Adipocyte (in vitro differentiated cells): ENCODE data around the gene ANK2.
A peak's percentile ranks its signal among the peaks of the same experiment; 100 is the strongest.

Experiments
- DNase-seq: peaks from one replicate; pipeline ENCODE4 v3.0.0-alpha.2; 2015; ENCODE audit warnings: low read depth
- H3K27me3 ChIP-seq: replicated peaks from 2 replicates; pipeline ENCODE4 v1.7.0; 2013; ENCODE audit warnings: mild to moderate bottlenecking, low read length, moderate library complexity; ENCODE audit not compliant: control insufficient read depth, insufficient read depth
- H3K36me3 ChIP-seq: 2 replicates; pipeline ENCODE4 v1.7.0; 2013; ENCODE audit warnings: low read length, mild to moderate bottlenecking, moderate library complexity; ENCODE audit not compliant: control insufficient read depth, insufficient read depth, severe bottlenecking
- H3K4me1 ChIP-seq: 2 replicates; pipeline ENCODE4 v1.7.0; 2013; ENCODE audit warnings: mild to moderate bottlenecking, low read length, moderate library complexity; ENCODE audit not compliant: control insufficient read depth, insufficient read depth
- H3K4me3 ChIP-seq: 2 replicates; pipeline ENCODE4 v1.7.0; 2013; ENCODE audit warnings: mild to moderate bottlenecking, low read length, moderate library complexity
- H3K9ac ChIP-seq: 2 replicates; pipeline ENCODE4 v1.7.0; 2013; ENCODE audit warnings: mild to moderate bottlenecking, low read length, moderate library complexity
- H3K9me3 ChIP-seq: 2 replicates; pipeline ENCODE4 v1.7.0; 2013; ENCODE audit warnings: mild to moderate bottlenecking, low read length, moderate library complexity; ENCODE audit not compliant: control insufficient read depth

ANK2 gene

DNA sequence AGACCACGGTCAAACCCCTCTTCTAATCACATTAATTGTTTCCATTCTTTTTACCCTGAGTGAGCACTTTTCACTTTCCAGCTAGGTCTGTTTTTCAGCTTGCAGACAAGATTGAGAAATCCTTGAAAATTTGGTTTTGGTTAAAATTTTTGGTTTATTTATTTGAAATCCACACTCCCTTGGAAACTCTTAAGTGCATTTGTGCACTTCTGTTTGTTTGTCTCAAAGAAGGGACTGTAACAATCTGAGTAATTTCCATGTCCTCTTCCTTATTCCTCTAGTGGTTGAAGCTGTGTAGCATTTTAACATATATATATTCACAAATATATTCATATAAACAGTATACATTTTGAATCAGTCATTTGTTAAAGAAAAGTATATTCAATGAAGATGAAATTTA is 333.3 kb downstream of the ANK2 start:
- DNase-seq, result peak; percentile 62
- Histone ChIP-seq H3K36me3 (peaks cover 37% of the 10 kb centered on the region), H3K9ac (peak overlapping the region; percentile 70), H3K9me3 (no peaks in the 10 kb centered on the region), H3K27me3 (no peaks in the 10 kb centered on the region), H3K4me3 (peak overlapping the region; percentile 60), H3K4me1 (peaks cover 44% of the 10 kb centered on the region)

DNA sequence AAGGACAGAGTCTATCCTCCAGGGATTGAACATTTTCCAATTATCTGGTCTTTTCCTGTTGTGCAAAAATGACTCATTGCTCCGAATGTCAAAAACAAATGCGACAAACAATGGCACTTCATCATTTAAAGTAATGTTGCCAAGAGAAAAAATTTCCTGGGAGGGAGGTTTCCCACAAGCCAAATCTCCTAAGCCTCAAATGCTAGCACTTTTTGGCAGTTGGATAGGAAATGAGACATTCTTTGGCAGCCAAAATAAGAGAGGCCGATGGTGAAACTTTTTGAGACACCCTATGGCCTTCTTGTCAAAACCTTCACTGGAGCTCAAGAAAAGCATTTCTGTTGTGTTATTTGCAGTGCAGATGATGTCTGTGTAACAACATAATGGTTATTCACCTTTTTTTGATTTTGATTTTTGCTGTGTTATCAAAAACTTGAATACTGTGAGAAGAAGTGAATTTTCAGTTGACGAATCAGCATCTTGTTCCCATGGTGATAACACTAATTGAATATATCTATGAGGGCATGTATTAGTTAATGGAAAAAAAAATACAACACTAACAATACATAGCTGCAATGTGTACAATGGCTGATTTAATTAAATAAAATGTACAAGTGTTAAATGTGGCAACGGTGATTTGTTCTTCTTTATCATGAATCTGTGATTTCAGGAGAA is 333.8 kb downstream of the ANK2 start:
- Histone ChIP-seq H3K9me3 (no peaks in the 10 kb centered on the region), H3K27me3 (no peaks in the 10 kb centered on the region), H3K4me3 (peak overlapping the region; percentile 60), H3K4me1 (peaks cover 44% of the 10 kb centered on the region), H3K36me3 (peaks cover 31% of the 10 kb centered on the region), H3K9ac (peak overlapping the region; percentile 70)
- peak; percentile 83 for DNase-seq

DNA sequence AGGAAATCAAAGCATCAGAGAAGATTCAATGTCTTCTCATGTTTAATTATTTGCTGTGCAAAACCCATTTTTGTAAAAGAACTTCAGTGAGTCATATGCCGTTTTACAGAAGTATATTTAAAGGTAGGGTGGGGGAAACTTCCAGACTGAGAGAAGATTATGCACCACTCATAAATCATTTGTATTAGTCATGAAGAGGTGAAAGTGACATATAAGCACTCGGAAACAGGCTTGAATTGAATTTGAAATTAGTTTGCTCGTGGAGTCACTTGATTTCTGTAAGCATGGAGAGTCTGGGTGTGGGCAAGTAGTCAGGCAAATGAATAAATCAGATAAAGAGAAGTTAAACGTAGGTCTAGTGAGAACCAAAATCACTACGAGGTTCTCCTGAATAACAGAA is 335.1 kb downstream of the ANK2 start:
- H3K9ac ChIP-seq, result peak overlapping the region; percentile 70
- DNase-seq, result peak; percentile 29
- H3K9me3 ChIP-seq, result no peaks in the 10 kb centered on the region
- H3K36me3 ChIP-seq, result peaks cover 18% of the 10 kb centered on the region
- no peak overlapping the region for H3K4me3 ChIP-seq
- H3K27me3 ChIP-seq, result no peaks in the 10 kb centered on the region
- peaks cover 44% of the 10 kb centered on the region for H3K4me1 ChIP-seq

DNA sequence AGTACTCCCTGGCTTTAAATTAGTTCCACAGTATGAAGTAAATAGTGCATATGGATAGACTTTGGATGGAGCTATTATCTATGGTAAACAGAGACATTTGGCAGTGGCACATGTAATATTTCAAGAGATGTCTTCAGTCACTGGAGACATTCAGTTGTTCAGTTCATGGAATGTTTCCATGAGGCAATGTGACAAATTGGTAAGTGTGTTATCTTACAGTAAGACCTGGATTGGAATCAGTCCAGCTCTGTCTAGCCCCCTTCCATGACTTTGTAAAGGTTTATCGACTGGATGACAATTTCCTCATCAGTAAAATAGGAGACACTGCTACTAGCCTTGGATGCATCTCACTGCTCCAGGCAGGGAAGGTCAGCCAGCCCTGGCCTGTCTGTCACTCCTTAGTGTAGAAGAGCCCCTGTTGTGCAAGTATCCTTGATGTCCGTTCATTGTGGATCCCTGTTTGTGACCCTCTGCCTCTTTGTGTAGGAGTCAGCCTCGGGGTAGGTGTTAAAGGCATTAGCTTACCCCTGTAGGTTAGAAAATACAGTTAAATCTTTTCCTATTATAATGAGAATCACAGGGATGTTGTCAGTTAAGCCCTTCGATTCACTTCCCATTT is 335.9 kb downstream of the ANK2 start:
- Histone ChIP-seq H3K36me3 (peaks cover 16% of the 10 kb centered on the region), H3K4me3 (no peak overlapping the region), H3K9ac (no peak overlapping the region), H3K27me3 (no peaks in the 10 kb centered on the region), H3K9me3 (no peaks in the 10 kb centered on the region), H3K4me1 (peaks cover 44% of the 10 kb centered on the region)
- DNase-seq, result no peak

DNA sequence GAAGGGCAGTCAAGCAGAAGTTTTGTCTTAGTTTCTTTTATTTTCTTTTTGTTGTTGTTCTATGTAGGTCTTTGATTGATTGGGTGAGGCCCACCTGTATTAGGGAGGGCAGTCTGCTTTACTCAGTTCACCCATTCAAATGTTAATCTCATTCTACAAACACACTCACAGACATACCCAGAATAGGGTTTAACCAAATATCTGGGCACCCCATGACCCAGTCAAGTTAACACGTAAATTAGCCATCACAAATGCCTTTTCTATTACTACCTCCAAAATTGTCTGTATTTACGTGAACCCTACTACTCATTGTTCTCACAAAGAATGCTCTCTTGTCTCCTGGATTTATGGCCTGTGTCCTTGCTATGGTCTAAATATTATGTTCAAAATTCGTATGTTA is 339.7 kb downstream of the ANK2 start:
- DNase-seq, result no peak
- Histone ChIP-seq H3K9ac (no peak overlapping the region), H3K4me1 (peaks cover 19% of the 10 kb centered on the region), H3K9me3 (no peaks in the 10 kb centered on the region), H3K27me3 (no peaks in the 10 kb centered on the region), H3K4me3 (no peak overlapping the region), H3K36me3 (no peaks in the 10 kb centered on the region)

DNA sequence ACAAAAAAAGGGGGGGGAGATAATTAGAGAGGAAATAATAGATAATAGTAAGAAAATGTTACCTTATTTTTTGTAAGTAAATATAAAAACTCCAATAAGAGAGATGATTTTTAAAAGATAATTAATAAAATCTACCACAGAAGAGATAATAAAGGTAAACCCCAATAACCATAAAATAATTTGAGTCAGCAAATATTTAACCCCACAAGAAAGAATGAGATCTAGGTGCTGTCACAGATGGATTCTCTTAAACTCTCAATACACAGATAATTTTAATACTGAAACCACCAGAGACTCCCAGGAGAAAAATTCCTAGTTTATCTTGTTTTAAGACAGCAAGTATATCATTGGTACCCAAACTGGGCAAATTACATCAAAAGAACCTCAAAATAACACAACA is 341.4 kb downstream of the ANK2 start:
- no peaks in the 10 kb centered on the region for H3K36me3 ChIP-seq
- no peaks in the 10 kb centered on the region for H3K9me3 ChIP-seq

DNA sequence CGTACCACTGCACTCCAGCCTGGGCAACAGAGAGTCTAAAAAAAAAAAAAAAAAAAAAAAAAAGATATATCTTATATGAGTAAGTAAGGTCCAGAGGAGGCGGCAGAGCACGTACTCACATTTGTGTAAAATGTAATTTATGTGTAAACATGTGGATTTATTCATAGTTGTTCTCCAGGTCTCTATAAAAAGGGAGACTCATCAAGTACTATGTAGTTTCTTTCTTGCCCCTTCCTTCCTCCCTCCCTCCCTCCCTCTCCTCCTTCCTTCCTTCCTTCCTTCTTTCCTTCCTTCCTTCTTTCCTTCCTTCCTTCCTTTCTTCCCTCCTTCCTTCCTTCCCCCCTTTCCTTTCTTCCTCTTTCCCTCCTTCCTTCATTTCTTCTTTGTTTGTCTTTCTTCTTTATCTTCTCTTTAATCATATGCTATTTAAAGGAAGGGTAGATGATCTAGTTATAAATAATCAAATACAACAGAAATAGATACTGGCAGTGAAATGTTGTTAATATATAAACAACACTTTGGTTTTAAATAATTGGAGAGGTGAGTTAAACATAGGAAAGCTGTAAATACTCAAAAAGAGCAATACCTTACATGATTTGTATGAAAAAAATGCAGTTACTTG is 344.8 kb downstream of the ANK2 start:
- no peaks in the 10 kb centered on the region for H3K27me3 ChIP-seq
- DNase-seq, result no peak
- H3K4me3 ChIP-seq, result no peak overlapping the region
- H3K4me1 ChIP-seq, result peaks cover 19% of the 10 kb centered on the region
- no peaks in the 10 kb centered on the region for H3K36me3 ChIP-seq
- no peaks in the 10 kb centered on the region for H3K9me3 ChIP-seq
- no peak overlapping the region for H3K9ac ChIP-seq

More for the DNA sequence above, 341.4 kb downstream of the ANK2 start:
- H3K9ac ChIP-seq, result no peak overlapping the region
- H3K27me3 ChIP-seq, result no peaks in the 10 kb centered on the region
- peaks cover 9% of the 10 kb centered on the region for H3K4me1 ChIP-seq
- no peak for DNase-seq
- H3K4me3 ChIP-seq, result no peak overlapping the region

DNA sequence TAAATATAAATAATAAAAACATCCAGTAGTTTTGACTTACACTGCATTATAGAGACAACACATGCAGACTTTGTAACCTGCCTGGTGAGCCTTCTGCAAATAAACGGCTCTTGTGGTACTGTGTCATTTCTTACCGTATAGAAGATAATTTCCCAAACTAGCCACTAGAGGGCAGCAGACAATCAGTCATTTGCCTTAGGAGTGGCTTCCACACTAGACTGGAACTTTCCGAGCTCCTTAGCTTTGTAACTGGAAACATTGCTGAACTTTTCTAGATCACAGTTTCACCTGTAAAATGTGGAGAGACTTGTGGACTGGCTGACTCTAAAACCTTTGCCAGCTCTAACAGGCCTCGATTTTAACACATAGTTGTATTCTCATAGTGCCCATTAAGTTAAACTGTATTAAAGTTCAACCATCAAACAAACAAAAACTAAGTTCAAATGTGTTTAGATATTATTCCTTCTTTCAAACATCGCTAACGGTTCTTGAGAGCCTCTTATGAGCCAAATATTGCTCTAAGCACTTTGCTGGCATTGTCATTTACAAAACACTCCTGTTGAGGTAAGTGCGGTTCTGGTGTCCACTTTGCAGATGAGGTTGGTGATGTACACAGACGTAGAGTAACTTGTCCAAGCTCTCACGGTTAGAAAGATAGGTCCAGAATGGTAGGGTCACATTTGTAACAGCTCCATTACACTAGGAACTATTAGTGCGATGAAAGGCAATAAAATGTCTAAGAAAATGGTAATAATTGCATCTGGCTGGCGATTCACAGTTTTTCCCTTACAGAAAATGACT is 345.5 kb downstream of the ANK2 start:
- Histone ChIP-seq H3K27me3 (no peaks in the 10 kb centered on the region), H3K9me3 (no peaks in the 10 kb centered on the region), H3K4me1 (peaks cover 19% of the 10 kb centered on the region), H3K36me3 (no peaks in the 10 kb centered on the region), H3K4me3 (no peak overlapping the region), H3K9ac (peak overlapping the region; percentile 60)
- DNase-seq, result peak; percentile 94

DNA sequence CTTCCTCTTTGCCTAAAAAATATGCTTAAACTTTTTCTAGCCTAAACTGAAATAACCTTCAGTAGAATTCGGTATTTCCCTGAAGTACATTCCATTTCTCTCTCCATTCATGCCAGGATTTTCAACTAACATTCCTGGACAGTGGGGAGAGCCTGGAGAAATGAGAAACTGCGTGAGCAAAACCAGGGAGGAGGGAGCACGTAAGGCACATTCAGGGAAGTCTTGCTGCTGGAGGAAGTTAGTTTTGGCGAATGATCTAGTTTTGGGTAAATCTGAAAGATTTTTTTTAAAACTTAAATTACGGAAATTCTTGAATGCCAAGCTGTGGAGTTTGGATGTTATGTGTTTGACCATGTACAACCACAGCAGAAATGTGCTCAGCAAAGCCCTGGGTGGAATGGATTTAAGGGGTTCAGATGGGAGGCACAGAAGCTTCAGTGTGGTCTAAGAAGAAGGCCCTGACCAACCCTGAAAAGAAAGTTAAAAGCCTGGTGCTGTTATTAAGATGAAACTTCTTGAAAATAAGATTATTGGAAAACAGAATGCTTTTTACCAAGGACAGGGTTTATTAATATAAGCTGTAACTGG is 347.8 kb downstream of the ANK2 start:
- DNase-seq, result peak; percentile 73
- no peaks in the 10 kb centered on the region for H3K27me3 ChIP-seq
- H3K9me3 ChIP-seq, result no peaks in the 10 kb centered on the region
- H3K9ac ChIP-seq, result peak overlapping the region; percentile 80
- peaks cover 19% of the 10 kb centered on the region for H3K4me1 ChIP-seq
- peak overlapping the region; percentile 31 for H3K4me3 ChIP-seq
- H3K36me3 ChIP-seq, result no peaks in the 10 kb centered on the region

DNA sequence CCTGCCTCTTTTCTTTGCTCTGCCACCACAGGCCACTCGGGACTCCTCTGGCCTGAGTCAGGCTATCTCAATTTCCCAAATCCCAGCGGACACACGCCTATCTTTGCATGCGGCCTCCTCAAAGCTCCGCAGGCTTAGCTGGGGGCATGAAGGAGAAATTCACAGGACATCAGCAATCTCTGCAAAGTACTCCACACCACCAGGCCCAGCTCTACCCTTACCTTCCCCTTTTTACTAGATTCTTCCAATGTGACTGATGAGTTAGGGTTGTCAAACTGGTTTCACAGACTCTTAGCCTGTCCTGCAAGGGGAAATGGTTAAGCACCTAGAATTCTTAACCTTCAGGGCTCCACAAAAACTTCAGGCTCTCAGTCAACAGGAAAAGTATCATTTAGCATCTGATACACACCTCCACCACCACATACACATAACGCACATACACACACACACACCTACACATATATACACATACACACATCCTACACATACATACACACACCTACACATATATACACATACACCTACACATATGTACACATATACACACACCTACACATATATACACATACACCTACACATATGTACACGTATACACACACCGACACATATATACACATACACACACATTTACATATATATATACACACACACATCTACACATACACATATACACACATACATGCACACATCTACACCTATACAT is 349.1 kb downstream of the ANK2 start:
- no peak for DNase-seq
- Histone ChIP-seq H3K9me3 (no peaks in the 10 kb centered on the region), H3K27me3 (no peaks in the 10 kb centered on the region), H3K4me1 (peaks cover 19% of the 10 kb centered on the region), H3K9ac (no peak overlapping the region), H3K36me3 (no peaks in the 10 kb centered on the region), H3K4me3 (no peak overlapping the region)
